K562 (cell line): ENCODE measurements around the gene MT1X. TPM values are rescaled to one million over a fixed set of nuclear protein-coding genes. Genes with fewer than 3 reads are reported as not detected.
A peak's percentile ranks its signal among the peaks of the same experiment; 100 is the strongest.

Experiments used
- ATAC-seq: fragments of 200-7000 bp; cut with Tn5 transposase; 3 replicates; pipeline ENCODE4 v1.9.1; 2020; ENCODE audit warnings: moderate library complexity
- BruUV-seq: library from RNA; stranded (reverse); fragments of 400-500 nt; replicated peaks from 2 replicates; lab custom pipeline; 2021; lab: Mats Ljungman, UMichigan
- CTCF ChIA-PET: fragments of 300-600 bp; formaldehyde crosslinking; extraction: SDS; loops from one replicate; lab custom pipeline; 2021; ENCODE audit warnings: low intra/inter-chr PET ratio; lab: Yijun Ruan, JAX
- POLR2A ChIA-PET: fragments of 300-600, 350-650 bp; sonication (Branson Sonifier 250); formaldehyde crosslinking; extraction: SDS; loops from one replicate; lab custom pipeline; 2021; ENCODE audit warnings: antibody characterized with exemption, inconsistent platforms; lab: Yijun Ruan, JAX
- DNase-seq, 4 experiments: peaks; one replicate each; pipeline versions ENCODE4 v3.0.0 to v3.0.0-alpha.2; 2011 to 2018; ENCODE audit warnings: low spot score in 3 of 4, mixed read lengths in 3 of 4; ENCODE audit errors: extremely low read depth in 1 of 4
- FAIRE-seq: peaks from 2 replicates; lab custom pipeline; 2011; peaks lifted over from hg19 to GRCh38; lab: Jason Lieb, UNC
- H2AFZ ChIP-seq: 2 replicates; pipeline ENCODE4 v1.6.0; 2011; ENCODE audit warnings: low read depth, low read length, control low read depth, inconsistent platforms
- H3K27ac ChIP-seq: fragments of 200-600 bp; 3 replicates; pipeline ENCODE4 v1.8.0; 2011; ENCODE audit warnings: low read depth, mild to moderate bottlenecking, control low read depth, inconsistent platforms, low read length, moderate library complexity, mixed read lengths; ENCODE audit errors: extremely low read depth
- H3K27me3 ChIP-seq, 2 experiments: fragments of 300-600 bp in 1 of 2; 2 replicates in 1 of 2; 3 replicates in 1 of 2; pipeline versions ENCODE4 v1.6.0 to v1.8.0; 2011; ENCODE audit warnings: inconsistent platforms in 2 of 2, low read length in 2 of 2, mild to moderate bottlenecking in 1 of 2, mixed read lengths in 1 of 2, moderate library complexity in 1 of 2; ENCODE audit not compliant: control insufficient read depth in 2 of 2, insufficient read depth in 2 of 2
- H3K36me3 ChIP-seq: fragments of 300-600 bp; 3 replicates; pipeline ENCODE4 v1.8.0; 2011; ENCODE audit warnings: mild to moderate bottlenecking, low read length, inconsistent platforms; ENCODE audit not compliant: control insufficient read depth, insufficient read depth
- H3K4me1 ChIP-seq, 2 experiments: fragments of 200-600 bp in 1 of 2; replicated peaks in 1 of 2; 2 replicates in 1 of 2; 3 replicates in 1 of 2; pipeline versions ENCODE4 v1.5.1 to v1.8.0; 2011; ENCODE audit warnings: inconsistent platforms in 2 of 2, low read length in 2 of 2, mild to moderate bottlenecking in 1 of 2, mixed read lengths in 1 of 2, moderate library complexity in 1 of 2; ENCODE audit not compliant: control insufficient read depth in 2 of 2, insufficient read depth in 2 of 2
- H3K4me2 ChIP-seq: 2 replicates; pipeline ENCODE4 v1.6.1; 2011; ENCODE audit warnings: low read length, control low read depth, inconsistent platforms, mixed read lengths; ENCODE audit not compliant: insufficient read depth
- H3K4me3 ChIP-seq: fragments of 200-600 bp; sonication (generic), shearing (Covaris generic); 2 replicates; pipeline ENCODE4 v1.5.1; 2016; ENCODE audit warnings: control low read depth, inconsistent platforms
- H3K79me2 ChIP-seq: fragments of 200-600 bp; 3 replicates; pipeline ENCODE4 v1.8.0; 2011; ENCODE audit warnings: low read length, inconsistent platforms; ENCODE audit not compliant: control insufficient read depth, insufficient read depth
- H3K9ac ChIP-seq, 2 experiments: 2 replicates each; pipeline versions ENCODE4 v1.6.0 to v1.6.1; 2011; ENCODE audit warnings: low read depth in 2 of 2, low read length in 2 of 2, control low read depth in 1 of 2, inconsistent platforms in 1 of 2, mild to moderate bottlenecking in 1 of 2, mixed read lengths in 1 of 2; ENCODE audit not compliant: insufficient read depth in 1 of 2
- H3K9me1 ChIP-seq: one replicate; pipeline ENCODE4 v1.6.0; 2011; ENCODE audit warnings: inconsistent platforms, mild to moderate bottlenecking, low read length, moderate library complexity; ENCODE audit not compliant: control insufficient read depth, insufficient read depth
- H3K9me3 ChIP-seq: replicated peaks from 2 replicates; pipeline ENCODE4 v1.5.1; 2011; ENCODE audit warnings: low read depth, low read length, inconsistent platforms; ENCODE audit not compliant: control insufficient read depth, insufficient read depth
- H4K20me1 ChIP-seq: replicated peaks from 2 replicates; pipeline ENCODE4 v1.6.1; 2011; ENCODE audit warnings: low read length, inconsistent platforms, mixed read lengths; ENCODE audit not compliant: control insufficient read depth, insufficient read depth
- TAF15 ChIP-seq: fragments of 200-400 bp; formaldehyde crosslinking; IDR thresholded peaks from 2 replicates; pipeline ENCODE4 v1.6.1; 2017; ENCODE audit warnings: mild to moderate bottlenecking, low read depth, low read length, moderate library complexity
- WGBS: fragments of 100-300 bp; shearing (Covaris generic); methylation state at CpG from one replicate; pipeline ENCODE4 v1.1.6; 2016; ENCODE audit warnings: low coverage, mixed read lengths; ENCODE audit not compliant: insufficient coverage; ENCODE audit errors: missing lambda C conversion rate; 5-methylcytosine and 5-hydroxymethylcytosine counted together
- in situ Hi-C: fragments of 300-500 bp; cut with MboI; formaldehyde crosslinking; loops from 4 replicates; pipeline ENCODE4 v1.15.0; 2018; ENCODE audit warnings: inconsistent platforms, mixed read lengths
- intact Hi-C: fragments of 100-400 bp; cut with micrococcal nuclease; formaldehyde crosslinking; loops from 2 replicates; pipeline ENCODE4 v1.14.2; 2022
- polyA plus RNA-seq, 8 experiments: library from polyadenylated mRNA; depleted of rRNA in 4 of 8; stranded (reverse) in 5 of 8; unstranded in 3 of 8; fragments of >200 nt; fragmentation: Nextera tagmentation in 2 of 8; fragmentation: Illumina TruSeq in 1 of 8; extraction: Ambion mirVana in 2 of 8; extraction: Trizol in 1 of 8; gene quantifications; 2 replicates each; pipeline versions ENCODE4 v1.2.1 to v1.2.3, GENCODE V29; 2011 to 2014; ENCODE audit warnings: inconsistent platforms in 1 of 8, missing spikeins in 1 of 8
- total RNA-seq, 7 experiments: library from RNA; depleted of rRNA in 6 of 7; stranded (reverse); fragments of >200 nt in 6 of 7; fragmentation: Illumina TruSeq in 2 of 7; extraction: Trizol in 2 of 7; gene quantifications; 2 replicates each; pipeline versions ENCODE4 v1.2.1 to v1.2.3, GENCODE V29; 2011 to 2021; ENCODE audit warnings: low replicate concordance in 1 of 7
- TF ChIP-seq, protein P1 (sequence below), 3 experiments: IDR thresholded peaks in 2 of 3; conservative IDR thresholded peaks in 1 of 3; 2 replicates each; pipeline ENCODE4 v1.5.1; 2011 to 2012; ENCODE audit warnings: low read length in 3 of 3, mild to moderate bottlenecking in 3 of 3, control low read depth in 2 of 3, improper control_type of control experiment in 1 of 3, inconsistent platforms in 1 of 3, low read depth in 1 of 3, mixed read lengths in 1 of 3, moderate library complexity in 1 of 3; ENCODE audit not compliant: insufficient read depth in 2 of 3

MT1X gene
- total and polyA plus RNA-seq, 9 of the 15 experiments (the other 6 are each of a cell fraction or from before 2014, with no cell fraction given), result 4.9 to 22.8 (median 8.7) TPM

DNA sequence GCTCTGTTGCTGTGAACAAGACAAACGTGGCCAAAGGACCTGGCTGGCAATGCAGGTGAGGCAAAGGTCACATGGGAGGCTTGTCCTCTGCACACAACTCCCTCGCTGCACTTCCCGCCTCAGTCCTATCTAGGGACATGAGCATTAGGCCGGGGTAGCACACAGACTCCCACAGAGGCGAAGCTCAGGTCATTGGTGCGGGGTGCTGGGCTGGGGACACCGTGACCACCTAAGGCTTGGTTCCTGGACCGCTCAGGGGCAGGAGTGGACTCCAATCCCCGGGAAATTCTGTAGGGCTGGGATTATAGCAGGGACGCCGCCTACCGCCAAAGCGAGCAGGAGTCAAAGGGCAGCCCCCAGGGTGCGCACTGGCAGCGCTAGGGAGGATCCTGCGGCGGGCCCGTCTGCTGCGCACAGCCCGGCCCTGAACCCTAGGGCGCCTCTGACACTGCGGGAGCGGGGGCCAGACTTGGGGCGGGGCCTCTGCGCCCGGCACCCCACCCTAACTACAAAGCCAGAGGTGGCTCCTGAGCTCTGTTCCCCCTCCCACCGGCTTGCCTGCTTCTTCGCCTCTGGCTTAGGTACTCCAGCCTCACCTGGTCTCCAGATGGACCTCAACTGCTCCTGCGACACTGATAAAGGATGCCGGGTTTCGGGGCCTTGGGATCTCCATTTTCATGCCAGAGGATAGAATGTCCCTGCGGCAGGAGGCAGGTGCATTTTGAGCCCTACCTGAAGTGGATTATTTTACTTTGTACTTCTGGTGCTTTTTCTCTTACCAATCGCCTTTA lies 34.4 kb upstream of the MT1X start:
- no peaks in the 10 kb centered on the region for H3K36me3 ChIP-seq
- H3K4me3 ChIP-seq, result no peak overlapping the region
- H3K79me2 ChIP-seq, result no peaks in the 10 kb centered on the region
- no peak for FAIRE-seq
- H3K27me3 ChIP-seq, result peaks cover 31 to 68% of the 10 kb centered on the region in 2 experiments
- 3% methylated on average over 33 of the region's 33 CpGs for WGBS
- TF ChIP-seq TAF15, result no peak
- TF ChIP-seq, protein P1, sequence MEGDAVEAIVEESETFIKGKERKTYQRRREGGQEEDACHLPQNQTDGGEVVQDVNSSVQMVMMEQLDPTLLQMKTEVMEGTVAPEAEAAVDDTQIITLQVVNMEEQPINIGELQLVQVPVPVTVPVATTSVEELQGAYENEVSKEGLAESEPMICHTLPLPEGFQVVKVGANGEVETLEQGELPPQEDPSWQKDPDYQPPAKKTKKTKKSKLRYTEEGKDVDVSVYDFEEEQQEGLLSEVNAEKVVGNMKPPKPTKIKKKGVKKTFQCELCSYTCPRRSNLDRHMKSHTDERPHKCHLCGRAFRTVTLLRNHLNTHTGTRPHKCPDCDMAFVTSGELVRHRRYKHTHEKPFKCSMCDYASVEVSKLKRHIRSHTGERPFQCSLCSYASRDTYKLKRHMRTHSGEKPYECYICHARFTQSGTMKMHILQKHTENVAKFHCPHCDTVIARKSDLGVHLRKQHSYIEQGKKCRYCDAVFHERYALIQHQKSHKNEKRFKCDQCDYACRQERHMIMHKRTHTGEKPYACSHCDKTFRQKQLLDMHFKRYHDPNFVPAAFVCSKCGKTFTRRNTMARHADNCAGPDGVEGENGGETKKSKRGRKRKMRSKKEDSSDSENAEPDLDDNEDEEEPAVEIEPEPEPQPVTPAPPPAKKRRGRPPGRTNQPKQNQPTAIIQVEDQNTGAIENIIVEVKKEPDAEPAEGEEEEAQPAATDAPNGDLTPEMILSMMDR (IDR thresholded peaks at IDR 0.05 in 2 of 3, conservative IDR thresholded peaks at IDR 0.05 in 1 of 3; ENCODE audit: insufficient read depth in 2 of 3, low read depth in 1 of 3, low read length in 3 of 3), result peak in 2 of 3 experiments; percentile 11 to 38; a peak in 2 of 6 replicates
- peak; percentile 58 for ATAC-seq
- H3K27ac ChIP-seq, result no peak overlapping the region
- no TSS peak for BruUV-seq
- no peak overlapping the region for H3K9ac ChIP-seq
- H3K9me1 ChIP-seq, result no peaks in the 10 kb centered on the region
- peak in 2 of 4 experiments; percentile 23 to 37 for DNase-seq
- CTCF ChIA-PET, result interaction anchor here (1.0 kb wide), 1 partner anchor 55 kb away, joined by 3 read pairs; no protein-coding TSS in a partner anchor
- in situ Hi-C loops, result no loop called here
- intact Hi-C loops, result no loop called here
- H4K20me1 ChIP-seq, result no peaks in the 10 kb centered on the region; the same call in 1 of the 2 replicates
- H3K4me2 ChIP-seq, result no peak overlapping the region
- H3K4me1 ChIP-seq, result peaks cover 1 to 13% of the 10 kb centered on the region in 2 experiments; a peak in 3 of 5 replicates
- no peak overlapping the region for H2AFZ ChIP-seq
- POLR2A ChIA-PET, result interaction anchor here (1.4 kb wide), 1 partner anchor 20 kb away, joined by 4 read pairs; the partner anchor contains the start of gene MT1G
- no peaks in the 10 kb centered on the region for H3K9me3 ChIP-seq
